SK-N-SH (cell line): ENCODE data around the gene CHD9.

Source experiments
- CTCF ChIP-seq: fragments of 200-600 bp; sonication (generic); IDR thresholded peaks from 2 replicates; pipeline ENCODE4 v1.6.1; 2017; ENCODE audit warnings: antibody characterized with exemption, mild to moderate bottlenecking, moderate library complexity
- TEAD4 ChIP-seq: IDR thresholded peaks from 2 replicates; pipeline ENCODE4 v1.4.0; 2012; ENCODE audit warnings: mild to moderate bottlenecking, borderline replicate concordance; ENCODE audit not compliant: insufficient read depth
- USF2 ChIP-seq: fragments of 150-350 bp; IDR thresholded peaks from 2 replicates; pipeline ENCODE4 v1.6.1; 2017; ENCODE audit warnings: antibody characterized with exemption, low read length, low read depth, borderline replicate concordance

GRCh38 chr16:53374800-53375199 lies 320.0 kb downstream of the CHD9 start:
- TF ChIP-seq TEAD4: no peak
- TF ChIP-seq CTCF: no peak
- TF ChIP-seq USF2: no peak
